ENCODE data around the gene USP24. TPM values are rescaled to one million over a fixed set of nuclear protein-coding genes. Genes with fewer than 3 reads are reported as not detected.

The USP24 gene
- polyA plus RNA-seq, 1 experiment, result 20.9 TPM

- CTCF ChIA-PET, result interaction anchor here (1.2 to 1.5 kb wide), 2 partner anchors 40 to 235 kb away, joined by 3 read pairs; no protein-coding TSS in a partner anchor
These were observed 35.0 kb downstream of the USP24 start for GRCh38 chr1:55180075-55180670.

GRCh38 chr1:55179177-55179835 is 35.9 kb downstream of the USP24 start:
- DNase-seq (ENCODE audit: low read depth, low spot score), result no peak
- ChIA-PET POLR2A (no interaction called here), CTCF (interaction anchor here (1.2 to 1.5 kb wide), 2 partner anchors 39 to 234 kb away, joined by 3 read pairs; no protein-coding TSS in a partner anchor)

More at GRCh38 chr1:55180075-55180670, 35.0 kb downstream of the USP24 start:
- no peak overlapping the region for H3K27ac ChIP-seq (ENCODE audit: low read depth, low read length)
- H3K4me3 ChIP-seq (ENCODE audit: low read depth, low read length), result no peak overlapping the region
- POLR2A ChIA-PET, result no interaction called here
- DNase-seq (ENCODE audit: low read depth, low spot score), result no peak
- H3K9me3 ChIP-seq (ENCODE audit: control insufficient read depth, insufficient read depth, low read length), result peaks cover 7% of the 10 kb centered on the region
- H3K27me3 ChIP-seq (ENCODE audit: control insufficient read depth, insufficient read depth, low read length), result no peaks in the 10 kb centered on the region
- no peak for TF ChIP-seq CTCF (IDR thresholded peaks at IDR 0.05; ENCODE audit: low read depth, low read length)

GRCh38 chr1:55172687-55173086 is 42.5 kb downstream of the USP24 start:
- Histone ChIP-seq H3K27me3 (ENCODE audit: control insufficient read depth, insufficient read depth, low read length) (no peaks in the 10 kb centered on the region), H3K9me3 (ENCODE audit: control insufficient read depth, insufficient read depth, low read length) (no peaks in the 10 kb centered on the region), H3K4me3 (ENCODE audit: low read depth, low read length) (no peak overlapping the region), H3K27ac (ENCODE audit: low read depth, low read length) (no peak overlapping the region)
- CTCF ChIA-PET, result no interaction called here
- no peak for TF ChIP-seq CTCF (IDR thresholded peaks at IDR 0.05; ENCODE audit: low read depth, low read length)
- DNase-seq (ENCODE audit: low read depth, low spot score), result no peak
- POLR2A ChIA-PET, result no interaction called here

More at GRCh38 chr1:55179177-55179835, 35.9 kb downstream of the USP24 start:
- Histone ChIP-seq H3K27ac (ENCODE audit: low read depth, low read length) (no peak overlapping the region), H3K9me3 (ENCODE audit: control insufficient read depth, insufficient read depth, low read length) (peaks cover 4% of the 10 kb centered on the region; the same call in 1 of the 2 replicates), H3K4me3 (ENCODE audit: low read depth, low read length) (no peak overlapping the region), H3K27me3 (ENCODE audit: control insufficient read depth, insufficient read depth, low read length) (no peaks in the 10 kb centered on the region)
- TF ChIP-seq CTCF (IDR thresholded peaks at IDR 0.05; ENCODE audit: low read depth, low read length), result no peak

- ChIA-PET CTCF (no interaction called here), POLR2A (no interaction called here)
- DNase-seq (ENCODE audit: low read depth, low spot score), result no peak
- no peak overlapping the region for H3K4me3 ChIP-seq (ENCODE audit: low read depth, low read length)
- TF ChIP-seq CTCF (IDR thresholded peaks at IDR 0.05; ENCODE audit: low read depth, low read length), result no peak
- no peaks in the 10 kb centered on the region for H3K9me3 ChIP-seq (ENCODE audit: control insufficient read depth, insufficient read depth, low read length)
- H3K27me3 ChIP-seq (ENCODE audit: control insufficient read depth, insufficient read depth, low read length), result no peaks in the 10 kb centered on the region
- H3K27ac ChIP-seq (ENCODE audit: low read depth, low read length), result no peak overlapping the region
These were observed 42.9 kb downstream of the USP24 start for GRCh38 chr1:55172272-55172671.

- CTCF ChIA-PET, result no interaction called here
- Histone ChIP-seq H3K27me3 (ENCODE audit: control insufficient read depth, insufficient read depth, low read length) (no peaks in the 10 kb centered on the region), H3K4me3 (ENCODE audit: low read depth, low read length) (no peak overlapping the region), H3K9me3 (ENCODE audit: control insufficient read depth, insufficient read depth, low read length) (no peaks in the 10 kb centered on the region), H3K27ac (ENCODE audit: low read depth, low read length) (no peak overlapping the region)
- POLR2A ChIA-PET, result no interaction called here
- no peak for TF ChIP-seq CTCF (IDR thresholded peaks at IDR 0.05; ENCODE audit: low read depth, low read length)
- DNase-seq (ENCODE audit: low read depth, low spot score), result no peak
These were observed 43.5 kb downstream of the USP24 start for GRCh38 chr1:55171694-55172093.
